Mesothelial cell of epicardium (in vitro differentiated cells): ENCODE data around the gene OTOF. TPM values are rescaled to one million over a fixed set of nuclear protein-coding genes. Genes with fewer than 3 reads are reported as not detected.

ENCODE experiments used
- DNase-seq, 2 experiments: peaks; one replicate each; pipeline ENCODE4 v3.0.0; 2021; ENCODE audit warnings: low spot score in 2 of 2; ENCODE audit not compliant: unreplicated experiment in 2 of 2
- H3K27ac Mint-ChIP-seq: 2 replicates; pipeline ENCODE4 v1.8.0; 2021; ENCODE audit warnings: mixed read lengths
- H3K27me3 Mint-ChIP-seq: 2 replicates; pipeline ENCODE4 v1.8.0; 2021; ENCODE audit warnings: low read depth, mixed read lengths
- H3K36me3 Mint-ChIP-seq: 2 replicates; pipeline ENCODE4 v1.8.0; 2021; ENCODE audit warnings: mixed read lengths
- H3K4me1 Mint-ChIP-seq: 2 replicates; pipeline ENCODE4 v1.8.0; 2021; ENCODE audit warnings: mixed read lengths
- H3K4me3 Mint-ChIP-seq: 2 replicates; pipeline ENCODE4 v1.8.0; 2021; ENCODE audit warnings: mild to moderate bottlenecking, moderate library complexity, mixed read lengths
- H3K9me3 Mint-ChIP-seq: 2 replicates; pipeline ENCODE4 v1.8.0; 2021; ENCODE audit warnings: mixed read lengths
- total RNA-seq: library from RNA; stranded (reverse); gene quantifications from 3 replicates; pipeline ENCODE4 v1.2.1, GENCODE V29; 2021
- TF ChIP-seq, protein P1 (sequence below): fragments of 200-600 bp; sonication (generic); IDR thresholded peaks from one replicate; pipeline ENCODE4 v1.5.0; 2021; ENCODE audit warnings: antibody characterized with exemption; ENCODE audit not compliant: unreplicated experiment

The OTOF gene
- total RNA-seq, 1 donor from 2014 or later = 0.16 TPM

DNA sequence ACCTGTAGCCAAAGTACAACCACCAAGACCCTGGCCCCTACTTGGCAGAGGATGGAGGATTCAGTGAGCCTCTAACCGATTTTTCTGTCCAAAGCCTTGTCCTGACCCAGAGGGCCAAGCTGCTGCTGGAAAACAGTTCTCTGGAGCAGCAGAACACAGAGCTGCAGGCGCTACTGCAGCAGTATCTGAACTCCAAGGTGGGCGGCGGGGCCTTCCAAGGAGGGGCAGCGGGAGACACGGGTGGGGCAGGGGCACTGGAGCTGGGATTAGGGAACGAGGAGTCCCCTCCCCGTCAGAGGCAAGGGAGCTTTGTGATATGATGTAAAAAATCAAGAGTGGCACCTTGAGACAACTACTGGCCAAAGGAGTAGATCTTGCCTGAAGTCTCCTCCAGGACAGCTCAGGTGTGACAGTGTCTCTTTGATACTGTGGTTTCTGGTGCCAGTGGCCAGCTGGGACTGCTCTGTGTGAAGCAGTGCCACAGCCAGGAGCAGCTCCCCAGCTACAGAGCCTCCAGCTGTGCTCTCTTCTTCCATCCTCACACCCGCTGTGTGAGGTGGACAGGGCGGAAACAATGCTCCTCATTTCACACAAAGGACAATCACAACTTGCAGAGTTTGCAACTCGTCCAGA lies 22.8 kb downstream of the OTOF start:
- Mint-ChIP-seq H3K9me3 (no peaks in the 10 kb centered on the region), H3K4me1 (no peaks in the 10 kb centered on the region), H3K4me3 (no peak overlapping the region), H3K27ac (no peak overlapping the region), H3K36me3 (no peaks in the 10 kb centered on the region), H3K27me3 (no peaks in the 10 kb centered on the region)
- no peak for DNase-seq
- TF ChIP-seq, protein P1, sequence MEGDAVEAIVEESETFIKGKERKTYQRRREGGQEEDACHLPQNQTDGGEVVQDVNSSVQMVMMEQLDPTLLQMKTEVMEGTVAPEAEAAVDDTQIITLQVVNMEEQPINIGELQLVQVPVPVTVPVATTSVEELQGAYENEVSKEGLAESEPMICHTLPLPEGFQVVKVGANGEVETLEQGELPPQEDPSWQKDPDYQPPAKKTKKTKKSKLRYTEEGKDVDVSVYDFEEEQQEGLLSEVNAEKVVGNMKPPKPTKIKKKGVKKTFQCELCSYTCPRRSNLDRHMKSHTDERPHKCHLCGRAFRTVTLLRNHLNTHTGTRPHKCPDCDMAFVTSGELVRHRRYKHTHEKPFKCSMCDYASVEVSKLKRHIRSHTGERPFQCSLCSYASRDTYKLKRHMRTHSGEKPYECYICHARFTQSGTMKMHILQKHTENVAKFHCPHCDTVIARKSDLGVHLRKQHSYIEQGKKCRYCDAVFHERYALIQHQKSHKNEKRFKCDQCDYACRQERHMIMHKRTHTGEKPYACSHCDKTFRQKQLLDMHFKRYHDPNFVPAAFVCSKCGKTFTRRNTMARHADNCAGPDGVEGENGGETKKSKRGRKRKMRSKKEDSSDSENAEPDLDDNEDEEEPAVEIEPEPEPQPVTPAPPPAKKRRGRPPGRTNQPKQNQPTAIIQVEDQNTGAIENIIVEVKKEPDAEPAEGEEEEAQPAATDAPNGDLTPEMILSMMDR = no peak

DNA sequence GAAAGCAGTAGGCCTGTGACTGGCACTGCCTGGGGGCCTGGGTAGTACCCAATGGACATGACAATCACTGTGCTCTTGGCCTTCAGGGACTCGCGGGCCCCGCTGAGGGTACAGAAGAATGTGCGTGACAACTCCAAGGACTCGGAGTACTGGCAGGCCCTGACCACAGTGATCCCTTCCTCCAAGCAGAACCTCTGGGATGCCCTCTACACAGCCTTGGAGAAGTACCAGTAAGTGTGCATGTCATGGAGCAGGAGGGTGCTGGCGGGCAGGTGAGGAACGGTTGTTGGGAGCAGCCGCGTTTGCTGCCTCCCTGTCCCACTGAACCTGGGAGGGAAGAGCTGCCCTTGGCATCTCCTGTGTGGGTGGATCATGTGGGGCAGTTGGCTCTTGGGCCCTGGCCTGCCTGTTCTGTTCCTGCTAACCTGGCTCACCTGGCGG lies 23.3 kb downstream of the OTOF start:
- Mint-ChIP-seq H3K4me1 (no peaks in the 10 kb centered on the region), H3K27ac (no peak overlapping the region), H3K27me3 (no peaks in the 10 kb centered on the region), H3K36me3 (no peaks in the 10 kb centered on the region), H3K9me3 (no peaks in the 10 kb centered on the region), H3K4me3 (no peak overlapping the region)
- no peak for DNase-seq
- TF ChIP-seq, protein P1 = no peak

DNA sequence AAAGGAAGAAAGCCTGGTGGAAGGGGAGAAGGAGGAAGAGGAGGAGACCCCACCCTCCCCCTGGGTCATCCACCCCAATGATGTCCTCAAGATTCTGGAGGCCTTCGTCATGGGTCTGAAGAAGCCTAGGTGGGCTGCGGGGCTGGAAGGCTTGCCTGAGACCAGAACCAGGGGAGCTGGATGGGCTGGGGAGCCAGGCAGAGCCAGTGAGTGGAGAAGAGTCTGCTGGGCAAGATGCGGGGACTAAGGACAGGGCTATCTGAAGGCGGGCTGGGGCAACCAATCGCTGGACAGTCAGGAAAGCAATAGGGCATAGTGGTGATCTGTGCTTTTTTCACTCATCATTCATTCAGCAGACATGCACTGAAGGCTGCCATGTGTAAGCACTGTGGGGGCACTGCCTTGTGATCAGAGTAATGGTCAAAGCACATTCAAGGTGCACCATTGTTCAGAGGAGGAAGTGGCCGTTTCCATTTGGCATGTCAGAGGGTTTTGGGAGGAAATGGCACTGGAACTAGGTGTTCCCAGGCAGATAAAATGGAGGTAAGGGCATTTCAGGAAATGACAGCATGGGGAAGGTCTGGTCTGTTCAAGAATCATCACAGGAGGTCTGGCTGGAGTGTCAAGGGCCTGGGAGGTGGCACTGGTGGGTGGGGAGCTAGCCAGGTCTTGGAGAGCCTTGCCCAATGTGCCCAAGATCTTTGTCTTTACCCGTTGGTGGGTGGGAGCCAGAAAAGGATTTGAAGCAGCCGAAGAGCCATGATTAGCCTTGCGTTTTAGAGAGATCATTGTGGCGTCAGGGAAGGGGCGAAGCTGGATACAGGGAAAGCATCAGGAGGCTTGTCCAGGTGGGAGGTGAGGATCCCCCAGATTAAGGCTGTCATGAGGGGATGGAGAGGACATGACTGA lies 24.2 kb downstream of the OTOF start:
- Mint-ChIP-seq H3K27ac (no peak overlapping the region), H3K27me3 (no peaks in the 10 kb centered on the region), H3K36me3 (no peaks in the 10 kb centered on the region), H3K9me3 (no peaks in the 10 kb centered on the region), H3K4me3 (no peak overlapping the region), H3K4me1 (no peaks in the 10 kb centered on the region)
- TF ChIP-seq, protein P1 = no peak
- DNase-seq = no peak

DNA sequence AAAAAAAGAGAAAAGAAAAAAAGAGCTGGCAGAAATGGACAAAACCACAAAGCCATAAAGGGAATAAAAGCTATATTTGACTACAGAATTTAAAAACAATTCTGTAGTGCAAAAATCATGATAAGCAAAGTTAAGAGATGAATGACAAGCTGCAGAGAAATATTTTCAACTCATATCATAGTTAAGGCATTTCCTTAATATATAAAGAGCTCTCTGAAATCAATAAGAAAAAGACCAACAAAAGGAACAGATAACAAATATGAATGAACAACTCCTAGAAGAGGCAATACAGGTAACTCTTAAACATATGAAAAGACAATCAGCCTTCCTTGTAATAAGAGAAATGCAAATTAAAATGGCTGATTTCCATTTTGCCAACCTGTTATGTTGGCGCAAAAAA lies 26.2 kb downstream of the OTOF start:
- Mint-ChIP-seq H3K36me3 (no peaks in the 10 kb centered on the region), H3K4me1 (no peaks in the 10 kb centered on the region), H3K27ac (no peak overlapping the region), H3K4me3 (no peak overlapping the region), H3K9me3 (no peaks in the 10 kb centered on the region), H3K27me3 (no peaks in the 10 kb centered on the region)
- TF ChIP-seq, protein P1 = no peak
- no peak for DNase-seq

DNA sequence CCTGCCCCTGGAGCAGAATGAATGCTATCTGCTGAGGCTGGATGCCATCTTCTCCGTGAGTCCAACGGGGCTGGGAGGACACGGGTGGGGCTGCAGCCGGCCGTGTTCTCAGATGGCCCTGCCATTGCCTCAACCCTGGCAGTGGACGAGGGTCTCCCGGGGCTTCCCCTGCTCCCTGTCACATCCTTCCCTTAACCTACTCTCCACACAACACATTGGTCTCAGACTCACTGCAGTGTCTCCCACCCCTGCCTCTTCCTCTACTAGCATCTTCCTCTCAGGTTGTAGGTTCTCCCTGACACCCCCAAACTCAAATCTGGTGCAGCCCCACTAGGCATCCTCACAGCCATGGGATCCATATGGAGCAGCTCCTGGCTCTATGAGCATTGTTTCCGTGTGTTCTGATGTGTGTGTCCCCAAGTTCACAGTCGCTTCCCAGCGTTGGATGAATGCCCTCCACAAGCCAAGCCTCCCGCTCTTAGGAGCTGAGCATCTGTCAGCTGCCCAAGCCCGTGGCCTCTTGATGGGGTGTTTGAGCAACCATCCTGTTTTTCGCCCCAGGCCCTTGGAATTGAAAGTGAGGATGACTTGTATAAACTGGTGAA lies 27.8 kb downstream of the OTOF start:
- Mint-ChIP-seq H3K36me3 (no peaks in the 10 kb centered on the region), H3K4me3 (no peak overlapping the region)

More for the DNA sequence above, 27.8 kb downstream of the OTOF start:
- H3K4me1 Mint-ChIP-seq = no peaks in the 10 kb centered on the region
- TF ChIP-seq, protein P1 = no peak
- no peak overlapping the region for H3K27ac Mint-ChIP-seq
- no peaks in the 10 kb centered on the region for H3K27me3 Mint-ChIP-seq
- DNase-seq = no peak
- H3K9me3 Mint-ChIP-seq = no peaks in the 10 kb centered on the region
